Gastroesophageal sphincter (tissue), 3 donors: ENCODE results near the gene STK33.

Experiments
- POLR2AphosphoS5 ChIP-seq: sonication (generic); formaldehyde crosslinking; IDR thresholded peaks from one replicate; pipeline ENCODE4 v1.6.1; 2017; ENCODE audit warnings: antibody characterized with exemption
- TF ChIP-seq, protein P1 (sequence below), 4 experiments: fragments of 200-600 bp in 2 of 4; fragments of 450-650 bp in 2 of 4; sonication (generic) in 1 of 4; IDR thresholded peaks; one replicate each; pipeline ENCODE4 v1.5.1; 2017 to 2019; ENCODE audit warnings: antibody characterized with exemption in 4 of 4, mild to moderate bottlenecking in 2 of 4, moderate library complexity in 2 of 4

DNA sequence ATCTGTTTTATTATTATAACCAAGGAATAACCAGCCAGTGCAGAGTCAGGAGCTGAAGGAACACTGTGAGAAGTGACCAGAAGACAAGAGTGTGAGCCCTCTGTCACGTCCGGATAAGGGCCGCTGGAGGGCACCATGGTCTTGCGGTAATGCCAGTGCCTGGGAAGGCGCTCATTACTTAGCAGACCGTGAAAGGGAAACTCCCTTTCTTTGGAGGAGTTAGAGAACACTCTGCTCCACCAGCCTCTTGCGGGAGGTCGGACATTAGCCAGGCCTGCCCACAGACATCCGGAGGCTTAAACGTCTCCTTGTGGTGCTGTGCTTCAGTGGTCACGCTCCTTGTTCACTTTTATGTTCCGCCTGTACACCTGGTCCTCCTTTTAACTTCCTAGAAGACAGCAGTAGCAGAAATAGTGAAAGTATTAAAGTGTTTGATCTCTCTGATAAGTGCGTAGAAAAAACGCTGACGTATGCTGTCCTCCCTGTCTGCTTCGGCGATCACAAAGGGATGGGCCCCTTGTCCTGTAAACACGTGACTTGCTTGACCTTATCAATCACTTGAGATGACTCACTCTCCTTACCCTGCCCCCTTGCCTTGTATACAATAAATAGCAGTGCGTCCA, 209.7 kb downstream of the STK33 start:
- TF ChIP-seq, protein P1, sequence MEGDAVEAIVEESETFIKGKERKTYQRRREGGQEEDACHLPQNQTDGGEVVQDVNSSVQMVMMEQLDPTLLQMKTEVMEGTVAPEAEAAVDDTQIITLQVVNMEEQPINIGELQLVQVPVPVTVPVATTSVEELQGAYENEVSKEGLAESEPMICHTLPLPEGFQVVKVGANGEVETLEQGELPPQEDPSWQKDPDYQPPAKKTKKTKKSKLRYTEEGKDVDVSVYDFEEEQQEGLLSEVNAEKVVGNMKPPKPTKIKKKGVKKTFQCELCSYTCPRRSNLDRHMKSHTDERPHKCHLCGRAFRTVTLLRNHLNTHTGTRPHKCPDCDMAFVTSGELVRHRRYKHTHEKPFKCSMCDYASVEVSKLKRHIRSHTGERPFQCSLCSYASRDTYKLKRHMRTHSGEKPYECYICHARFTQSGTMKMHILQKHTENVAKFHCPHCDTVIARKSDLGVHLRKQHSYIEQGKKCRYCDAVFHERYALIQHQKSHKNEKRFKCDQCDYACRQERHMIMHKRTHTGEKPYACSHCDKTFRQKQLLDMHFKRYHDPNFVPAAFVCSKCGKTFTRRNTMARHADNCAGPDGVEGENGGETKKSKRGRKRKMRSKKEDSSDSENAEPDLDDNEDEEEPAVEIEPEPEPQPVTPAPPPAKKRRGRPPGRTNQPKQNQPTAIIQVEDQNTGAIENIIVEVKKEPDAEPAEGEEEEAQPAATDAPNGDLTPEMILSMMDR (IDR thresholded peaks at IDR 0.05), result no peak
- no peak for TF ChIP-seq POLR2AphosphoS5
